ENCODE measurements around the gene NCAM2.

Gene NCAM2

GRCh38 chr21:21019681-21020080 is 21.5 kb downstream of the NCAM2 start:
- H3K9ac ChIP-seq (ENCODE audit: low read depth in 1 of 2, low read length in 2 of 2) = no peak overlapping the region
- no peaks in the 10 kb centered on the region for H3K27me3 ChIP-seq (ENCODE audit: control insufficient read depth in 1 of 2, insufficient read depth in 2 of 2, low read length in 2 of 2)
- H3K27ac ChIP-seq (ENCODE audit: low read depth, low read length) = no peak overlapping the region
- no peak overlapping the region for H3K4me3 ChIP-seq (ENCODE audit: low read depth in 1 of 2, low read length in 2 of 2)
- H3K4me1 ChIP-seq (ENCODE audit: control insufficient read depth in 1 of 2, insufficient read depth in 2 of 2, low read length in 2 of 2) = no peaks in the 10 kb centered on the region
- peaks cover 0 to 4% of the 10 kb centered on the region in 2 donors for H3K9me3 ChIP-seq (ENCODE audit: control insufficient read depth in 1 of 2, low read length in 2 of 2)
- no peaks in the 10 kb centered on the region for H3K36me3 ChIP-seq (ENCODE audit: control insufficient read depth in 1 of 2, insufficient read depth in 2 of 2, low read length in 2 of 2)

GRCh38 chr21:21025742-21026141 is 27.5 kb downstream of the NCAM2 start:
- H3K4me3 ChIP-seq (ENCODE audit: low read depth in 1 of 2, low read length in 2 of 2) = no peak overlapping the region
- H3K9me3 ChIP-seq (ENCODE audit: control insufficient read depth in 1 of 2, low read length in 2 of 2) = peaks cover 0 to 8% of the 10 kb centered on the region in 2 donors

GRCh38 chr21:21028275-21028820 is 30.1 kb downstream of the NCAM2 start:
- Histone ChIP-seq H3K27ac (ENCODE audit: low read depth, low read length) (no peak overlapping the region), H3K9ac (ENCODE audit: low read depth in 1 of 2, low read length in 2 of 2) (no peak overlapping the region), H3K4me1 (ENCODE audit: control insufficient read depth in 1 of 2, insufficient read depth in 2 of 2, low read length in 2 of 2) (no peaks in the 10 kb centered on the region), H3K4me3 (ENCODE audit: low read depth in 1 of 2, low read length in 2 of 2) (no peak overlapping the region), H3K36me3 (ENCODE audit: control insufficient read depth in 1 of 2, insufficient read depth in 2 of 2, low read length in 2 of 2) (no peaks in the 10 kb centered on the region), H3K9me3 (ENCODE audit: control insufficient read depth in 1 of 2, low read length in 2 of 2) (peaks cover 0 to 8% of the 10 kb centered on the region in 2 donors), H3K27me3 (ENCODE audit: control insufficient read depth in 1 of 2, insufficient read depth in 2 of 2, low read length in 2 of 2) (no peaks in the 10 kb centered on the region)

More at GRCh38 chr21:21025742-21026141, 27.5 kb downstream of the NCAM2 start:
- Histone ChIP-seq H3K4me1 (ENCODE audit: control insufficient read depth in 1 of 2, insufficient read depth in 2 of 2, low read length in 2 of 2) (no peaks in the 10 kb centered on the region), H3K27ac (ENCODE audit: low read depth, low read length) (no peak overlapping the region), H3K9ac (ENCODE audit: low read depth in 1 of 2, low read length in 2 of 2) (no peak overlapping the region), H3K36me3 (ENCODE audit: control insufficient read depth in 1 of 2, insufficient read depth in 2 of 2, low read length in 2 of 2) (no peaks in the 10 kb centered on the region), H3K27me3 (ENCODE audit: control insufficient read depth in 1 of 2, insufficient read depth in 2 of 2, low read length in 2 of 2) (no peaks in the 10 kb centered on the region)

GRCh38 chr21:21029164-21029563 is 31.0 kb downstream of the NCAM2 start:
- no peaks in the 10 kb centered on the region for H3K36me3 ChIP-seq (ENCODE audit: control insufficient read depth in 1 of 2, insufficient read depth in 2 of 2, low read length in 2 of 2)
- H3K4me3 ChIP-seq (ENCODE audit: low read depth in 1 of 2, low read length in 2 of 2) = no peak overlapping the region
- H3K9me3 ChIP-seq (ENCODE audit: control insufficient read depth in 1 of 2, low read length in 2 of 2) = peaks cover 0 to 8% of the 10 kb centered on the region in 2 donors
- no peak overlapping the region for H3K27ac ChIP-seq (ENCODE audit: low read depth, low read length)
- no peaks in the 10 kb centered on the region for H3K27me3 ChIP-seq (ENCODE audit: control insufficient read depth in 1 of 2, insufficient read depth in 2 of 2, low read length in 2 of 2)
- no peaks in the 10 kb centered on the region for H3K4me1 ChIP-seq (ENCODE audit: control insufficient read depth in 1 of 2, insufficient read depth in 2 of 2, low read length in 2 of 2)
- H3K9ac ChIP-seq (ENCODE audit: low read depth in 1 of 2, low read length in 2 of 2) = no peak overlapping the region

GRCh38 chr21:21030311-21030710 is 32.1 kb downstream of the NCAM2 start:
- no peaks in the 10 kb centered on the region for H3K27me3 ChIP-seq (ENCODE audit: control insufficient read depth in 1 of 2, insufficient read depth in 2 of 2, low read length in 2 of 2)
- no peak overlapping the region for H3K27ac ChIP-seq (ENCODE audit: low read depth, low read length)
- peaks cover 0 to 8% of the 10 kb centered on the region in 2 donors for H3K9me3 ChIP-seq (ENCODE audit: control insufficient read depth in 1 of 2, low read length in 2 of 2)
- H3K36me3 ChIP-seq (ENCODE audit: control insufficient read depth in 1 of 2, insufficient read depth in 2 of 2, low read length in 2 of 2) = no peaks in the 10 kb centered on the region
- H3K4me1 ChIP-seq (ENCODE audit: control insufficient read depth in 1 of 2, insufficient read depth in 2 of 2, low read length in 2 of 2) = no peaks in the 10 kb centered on the region
- no peak overlapping the region for H3K4me3 ChIP-seq (ENCODE audit: low read depth in 1 of 2, low read length in 2 of 2)
- no peak overlapping the region for H3K9ac ChIP-seq (ENCODE audit: low read depth in 1 of 2, low read length in 2 of 2)

GRCh38 chr21:21034036-21034435 is 35.8 kb downstream of the NCAM2 start:
- H3K4me1 ChIP-seq (ENCODE audit: control insufficient read depth in 1 of 2, insufficient read depth in 2 of 2, low read length in 2 of 2) = no peaks in the 10 kb centered on the region

GRCh38 chr21:21039624-21040170 is 41.5 kb downstream of the NCAM2 start:
- H3K27me3 ChIP-seq (ENCODE audit: control insufficient read depth in 1 of 2, insufficient read depth in 2 of 2, low read length in 2 of 2) = no peaks in the 10 kb centered on the region
- no peak overlapping the region for H3K9ac ChIP-seq (ENCODE audit: low read depth in 1 of 2, low read length in 2 of 2)
- no peak overlapping the region for H3K27ac ChIP-seq (ENCODE audit: low read depth, low read length)
- H3K9me3 ChIP-seq (ENCODE audit: control insufficient read depth in 1 of 2, low read length in 2 of 2) = peaks cover 0 to 10% of the 10 kb centered on the region in 2 donors
- no peaks in the 10 kb centered on the region for H3K4me1 ChIP-seq (ENCODE audit: control insufficient read depth in 1 of 2, insufficient read depth in 2 of 2, low read length in 2 of 2)
- no peak overlapping the region for H3K4me3 ChIP-seq (ENCODE audit: low read depth in 1 of 2, low read length in 2 of 2)
- H3K36me3 ChIP-seq (ENCODE audit: control insufficient read depth in 1 of 2, insufficient read depth in 2 of 2, low read length in 2 of 2) = no peaks in the 10 kb centered on the region

More at GRCh38 chr21:21034036-21034435, 35.8 kb downstream of the NCAM2 start:
- no peaks in the 10 kb centered on the region for H3K27me3 ChIP-seq (ENCODE audit: control insufficient read depth in 1 of 2, insufficient read depth in 2 of 2, low read length in 2 of 2)
- H3K36me3 ChIP-seq (ENCODE audit: control insufficient read depth in 1 of 2, insufficient read depth in 2 of 2, low read length in 2 of 2) = no peaks in the 10 kb centered on the region
- no peak overlapping the region for H3K27ac ChIP-seq (ENCODE audit: low read depth, low read length)
- H3K4me3 ChIP-seq (ENCODE audit: low read depth in 1 of 2, low read length in 2 of 2) = no peak overlapping the region
- H3K9me3 ChIP-seq (ENCODE audit: control insufficient read depth in 1 of 2, low read length in 2 of 2) = peaks cover 0 to 11% of the 10 kb centered on the region in 2 donors
- no peak overlapping the region for H3K9ac ChIP-seq (ENCODE audit: low read depth in 1 of 2, low read length in 2 of 2)

GRCh38 chr21:21045518-21045917 is 47.3 kb downstream of the NCAM2 start:
- H3K4me3 ChIP-seq (ENCODE audit: low read depth in 1 of 2, low read length in 2 of 2) = no peak overlapping the region
- no peaks in the 10 kb centered on the region for H3K27me3 ChIP-seq (ENCODE audit: control insufficient read depth in 1 of 2, insufficient read depth in 2 of 2, low read length in 2 of 2)

GRCh38 chr21:21046063-21046462 is 47.9 kb downstream of the NCAM2 start:
- H3K9me3 ChIP-seq (ENCODE audit: control insufficient read depth in 1 of 2, low read length in 2 of 2) = peaks cover 0 to 16% of the 10 kb centered on the region in 2 donors
- no peak overlapping the region for H3K9ac ChIP-seq (ENCODE audit: low read depth in 1 of 2, low read length in 2 of 2)
- no peaks in the 10 kb centered on the region for H3K36me3 ChIP-seq (ENCODE audit: control insufficient read depth in 1 of 2, insufficient read depth in 2 of 2, low read length in 2 of 2)
- H3K27ac ChIP-seq (ENCODE audit: low read depth, low read length) = no peak overlapping the region
- H3K4me1 ChIP-seq (ENCODE audit: control insufficient read depth in 1 of 2, insufficient read depth in 2 of 2, low read length in 2 of 2) = no peaks in the 10 kb centered on the region
- H3K27me3 ChIP-seq (ENCODE audit: control insufficient read depth in 1 of 2, insufficient read depth in 2 of 2, low read length in 2 of 2) = no peaks in the 10 kb centered on the region
- H3K4me3 ChIP-seq (ENCODE audit: low read depth in 1 of 2, low read length in 2 of 2) = no peak overlapping the region

More at GRCh38 chr21:21045518-21045917, 47.3 kb downstream of the NCAM2 start:
- no peak overlapping the region for H3K27ac ChIP-seq (ENCODE audit: low read depth, low read length)
- H3K36me3 ChIP-seq (ENCODE audit: control insufficient read depth in 1 of 2, insufficient read depth in 2 of 2, low read length in 2 of 2) = no peaks in the 10 kb centered on the region
- no peak overlapping the region for H3K9ac ChIP-seq (ENCODE audit: low read depth in 1 of 2, low read length in 2 of 2)
- H3K4me1 ChIP-seq (ENCODE audit: control insufficient read depth in 1 of 2, insufficient read depth in 2 of 2, low read length in 2 of 2) = no peaks in the 10 kb centered on the region
- peaks cover 0 to 15% of the 10 kb centered on the region in 2 donors for H3K9me3 ChIP-seq (ENCODE audit: control insufficient read depth in 1 of 2, low read length in 2 of 2)

GRCh38 chr21:21051109-21052055 is 53.2 kb downstream of the NCAM2 start:
- Histone ChIP-seq H3K4me1 (ENCODE audit: control insufficient read depth in 1 of 2, insufficient read depth in 2 of 2, low read length in 2 of 2) (no peaks in the 10 kb centered on the region), H3K27ac (ENCODE audit: low read depth, low read length) (no peak overlapping the region), H3K27me3 (ENCODE audit: control insufficient read depth in 1 of 2, insufficient read depth in 2 of 2, low read length in 2 of 2) (no peaks in the 10 kb centered on the region), H3K9me3 (ENCODE audit: control insufficient read depth in 1 of 2, low read length in 2 of 2) (peaks cover 2 to 7% of the 10 kb centered on the region in 2 donors), H3K36me3 (ENCODE audit: control insufficient read depth in 1 of 2, insufficient read depth in 2 of 2, low read length in 2 of 2) (no peaks in the 10 kb centered on the region), H3K9ac (ENCODE audit: low read depth in 1 of 2, low read length in 2 of 2) (no peak overlapping the region), H3K4me3 (ENCODE audit: low read depth in 1 of 2, low read length in 2 of 2) (no peak overlapping the region)
